ENCODE measurements around the gene EPHA10. TPM values are rescaled to one million over a fixed set of nuclear protein-coding genes. Genes with fewer than 3 reads are reported as not detected.

The EPHA10 gene
- total RNA-seq, 2 experiments from 2014 or later: not detected

- no peak for DNase-seq
- Histone ChIP-seq H3K4me3 (ENCODE audit: low read length) (no peak overlapping the region), H3K27me3 (ENCODE audit: control insufficient read depth in 1 of 2, insufficient read depth in 2 of 2, low read length in 2 of 2) (peaks cover 12 to 16% of the 10 kb centered on the region in 2 experiments), H3K36me3 (ENCODE audit: insufficient read depth, low read length) (no peaks in the 10 kb centered on the region), H3K9me3 (ENCODE audit: control insufficient read depth in 1 of 2, insufficient read depth in 1 of 2, low read length in 2 of 2) (peaks cover 0 to 7% of the 10 kb centered on the region in 2 experiments), H3K27ac (ENCODE audit: low read depth in 1 of 2, low read length in 2 of 2) (no peak overlapping the region), H3K4me1 (ENCODE audit: insufficient read depth, low read length) (no peaks in the 10 kb centered on the region)
- ATAC-seq (ENCODE audit: poor library complexity): no peak
- ChIA-PET CTCF (no interaction called here), POLR2A (no interaction called here)
- H3K36me3 Mint-ChIP-seq (ENCODE audit: low read depth): no peaks in the 10 kb centered on the region
- H3K27me3 Mint-ChIP-seq: peaks cover 57% of the 10 kb centered on the region
- no peak overlapping the region for H3K27ac Mint-ChIP-seq
- intact Hi-C loops (cut with DNase I, micrococcal nuclease): no loop called here
- no peaks in the 10 kb centered on the region for H3K9me3 Mint-ChIP-seq
- H3K4me1 Mint-ChIP-seq (ENCODE audit: low read depth): no peaks in the 10 kb centered on the region
- no peak for TF ChIP-seq CTCF (IDR thresholded peaks at IDR 0.05)
- H3K4me3 Mint-ChIP-seq: no peak overlapping the region
These were observed 32.7 kb downstream of the EPHA10 start for GRCh38 chr1:37732111-37732780.

GRCh38 chr1:37731312-37732019 lies 33.5 kb downstream of the EPHA10 start:
- DNase-seq (no peak), ATAC-seq (ENCODE audit: poor library complexity) (no peak)
- CTCF ChIA-PET: no interaction called here
- H3K9me3 ChIP-seq (ENCODE audit: control insufficient read depth in 1 of 2, insufficient read depth in 1 of 2, low read length in 2 of 2): peaks cover 0 to 7% of the 10 kb centered on the region in 2 experiments
- H3K36me3 ChIP-seq (ENCODE audit: insufficient read depth, low read length): no peaks in the 10 kb centered on the region
- Mint-ChIP-seq H3K9me3 (no peaks in the 10 kb centered on the region), H3K36me3 (ENCODE audit: low read depth) (no peaks in the 10 kb centered on the region), H3K27ac (no peak overlapping the region), H3K4me1 (ENCODE audit: low read depth) (no peaks in the 10 kb centered on the region), H3K27me3 (peaks cover 53% of the 10 kb centered on the region), H3K4me3 (no peak overlapping the region)
- no peak overlapping the region for H3K27ac ChIP-seq (ENCODE audit: low read depth in 1 of 2, low read length in 2 of 2)
- POLR2A ChIA-PET: no interaction called here
- intact Hi-C loops (cut with DNase I, micrococcal nuclease): no loop called here
- TF ChIP-seq CTCF (IDR thresholded peaks at IDR 0.05): no peak
- H3K27me3 ChIP-seq (ENCODE audit: control insufficient read depth in 1 of 2, insufficient read depth in 2 of 2, low read length in 2 of 2): peaks cover 12 to 16% of the 10 kb centered on the region in 2 experiments
- no peaks in the 10 kb centered on the region for H3K4me1 ChIP-seq (ENCODE audit: insufficient read depth, low read length)
- H3K4me3 ChIP-seq (ENCODE audit: low read length): no peak overlapping the region

- no peak for TF ChIP-seq CTCF (IDR thresholded peaks at IDR 0.05)
- no peak for ATAC-seq (ENCODE audit: poor library complexity)
- ChIA-PET CTCF (no interaction called here), POLR2A (no interaction called here)
- no peaks in the 10 kb centered on the region for H3K36me3 ChIP-seq (ENCODE audit: insufficient read depth, low read length)
- peaks cover 9 to 14% of the 10 kb centered on the region in 2 experiments for H3K27me3 ChIP-seq (ENCODE audit: control insufficient read depth in 1 of 2, insufficient read depth in 2 of 2, low read length in 2 of 2)
- Mint-ChIP-seq H3K4me3 (no peak overlapping the region), H3K27ac (no peak overlapping the region), H3K27me3 (peaks cover 46% of the 10 kb centered on the region), H3K9me3 (no peaks in the 10 kb centered on the region), H3K36me3 (ENCODE audit: low read depth) (no peaks in the 10 kb centered on the region), H3K4me1 (ENCODE audit: low read depth) (no peaks in the 10 kb centered on the region)
- intact Hi-C loops (cut with DNase I, micrococcal nuclease): no loop called here
- H3K4me1 ChIP-seq (ENCODE audit: insufficient read depth, low read length): no peaks in the 10 kb centered on the region
- no peak overlapping the region for H3K4me3 ChIP-seq (ENCODE audit: low read length)
- H3K9me3 ChIP-seq (ENCODE audit: control insufficient read depth in 1 of 2, insufficient read depth in 1 of 2, low read length in 2 of 2): peaks cover 0 to 7% of the 10 kb centered on the region in 2 experiments
- H3K27ac ChIP-seq (ENCODE audit: low read depth in 1 of 2, low read length in 2 of 2): no peak overlapping the region
- no peak for DNase-seq
These were observed 34.5 kb downstream of the EPHA10 start for GRCh38 chr1:37730376-37730775.
